Measurements from ENCODE around the gene ZFHX3.

The ZFHX3 gene

GRCh38 chr16:72977127-72977526, 70.8 kb downstream of the ZFHX3 start:
- no peak for DNase-seq (ENCODE audit: low read depth in 2 of 2)

GRCh38 chr16:72976438-72977064, 71.4 kb downstream of the ZFHX3 start:
- no peak for DNase-seq (ENCODE audit: low read depth in 2 of 2)

- no peak for DNase-seq (ENCODE audit: low read depth in 2 of 2)
Observed at GRCh38 chr16:72975809-72976437, 72.0 kb downstream of the ZFHX3 start.

- DNase-seq (ENCODE audit: low read depth in 2 of 2): no peak
Observed at GRCh38 chr16:72974142-72974769, 73.7 kb downstream of the ZFHX3 start.

- DNase-seq (ENCODE audit: low read depth in 2 of 2): no peak
Observed at GRCh38 chr16:72972878-72973571, 74.9 kb downstream of the ZFHX3 start.

GRCh38 chr16:72971370-72971769, 76.6 kb downstream of the ZFHX3 start:
- no peak for DNase-seq (ENCODE audit: low read depth in 2 of 2)

GRCh38 chr16:72970656-72971055, 77.3 kb downstream of the ZFHX3 start:
- no peak for DNase-seq (ENCODE audit: low read depth in 2 of 2)

GRCh38 chr16:72969812-72970211, 78.1 kb downstream of the ZFHX3 start:
- DNase-seq (ENCODE audit: low read depth in 2 of 2): no peak

GRCh38 chr16:72969146-72969545, 78.8 kb downstream of the ZFHX3 start:
- DNase-seq (ENCODE audit: low read depth in 2 of 2): no peak

GRCh38 chr16:72967941-72968340, 80.0 kb downstream of the ZFHX3 start:
- DNase-seq (ENCODE audit: low read depth in 2 of 2): no peak

GRCh38 chr16:72963533-72964315, 84.2 kb downstream of the ZFHX3 start:
- DNase-seq (ENCODE audit: low read depth in 2 of 2): no peak

- DNase-seq (ENCODE audit: low read depth in 2 of 2): no peak
Observed at GRCh38 chr16:72962347-72962746, 85.6 kb downstream of the ZFHX3 start.

GRCh38 chr16:72961863-72962262, 86.1 kb downstream of the ZFHX3 start:
- DNase-seq (ENCODE audit: low read depth in 2 of 2): no peak

- DNase-seq (ENCODE audit: low read depth in 2 of 2): no peak
Observed at GRCh38 chr16:72961115-72961832, 86.7 kb downstream of the ZFHX3 start.

GRCh38 chr16:72960101-72960500, 87.8 kb downstream of the ZFHX3 start:
- DNase-seq (ENCODE audit: low read depth in 2 of 2): no peak

- DNase-seq (ENCODE audit: low read depth in 2 of 2): no peak
Observed at GRCh38 chr16:72959301-72959996, 88.5 kb downstream of the ZFHX3 start.

- no peak for DNase-seq (ENCODE audit: low read depth in 2 of 2)
Observed at GRCh38 chr16:72958522-72959076, 89.3 kb downstream of the ZFHX3 start.

- no peak for DNase-seq (ENCODE audit: low read depth in 2 of 2)
Observed at GRCh38 chr16:72957303-72958277, 90.3 kb downstream of the ZFHX3 start.
